MCF 10A (cell line): Measurements from ENCODE around the gene DNAH5. TPM values are rescaled to one million over a fixed set of nuclear protein-coding genes. Genes with fewer than 3 reads are reported as not detected.

Experiments used
- BruUV-seq: library from RNA; stranded (reverse); fragments of 400-500 nt; replicated peaks from 2 replicates; lab custom pipeline; 2021; lab: Mats Ljungman, UMichigan
- CTCF ChIA-PET: fragments of 300-600 bp; sonication (Branson Sonifier 250); formaldehyde crosslinking; extraction: SDS; loops from one replicate; lab custom pipeline; 2021; ENCODE audit warnings: antibody characterized with exemption, inconsistent platforms; lab: Yijun Ruan, JAX
- POLR2A ChIA-PET: fragments of 300-600, 350-650 bp; sonication (Branson Sonifier 250); formaldehyde crosslinking; extraction: SDS; loops from one replicate; lab custom pipeline; 2020; ENCODE audit warnings: antibody characterized with exemption, inconsistent platforms; lab: Yijun Ruan, JAX
- DNase-seq: peaks from one replicate; pipeline ENCODE4 v3.0.0-alpha.2; 2018; ENCODE audit not compliant: unreplicated experiment
- H3K27ac Mint-ChIP-seq: one replicate; pipeline ENCODE4 v1.8.0; 2022; ENCODE audit warnings: mild to moderate bottlenecking, low read depth, mixed read lengths; ENCODE audit not compliant: unreplicated experiment
- H3K27me3 Mint-ChIP-seq: one replicate; pipeline ENCODE4 v1.8.0; 2022; ENCODE audit warnings: mixed read lengths; ENCODE audit not compliant: insufficient read depth, unreplicated experiment
- H3K36me3 Mint-ChIP-seq: one replicate; pipeline ENCODE4 v1.8.0; 2022; ENCODE audit warnings: mild to moderate bottlenecking, moderate library complexity, mixed read lengths; ENCODE audit not compliant: insufficient read depth, unreplicated experiment
- H3K4me1 Mint-ChIP-seq: one replicate; pipeline ENCODE4 v1.8.0; 2022; ENCODE audit warnings: mixed read lengths; ENCODE audit not compliant: insufficient read depth, unreplicated experiment
- H3K4me3 Mint-ChIP-seq: one replicate; pipeline ENCODE4 v1.8.0; 2022; ENCODE audit warnings: mild to moderate bottlenecking, moderate library complexity, mixed read lengths; ENCODE audit not compliant: unreplicated experiment
- H3K9me3 Mint-ChIP-seq: one replicate; pipeline ENCODE4 v1.8.0; 2022; ENCODE audit warnings: mixed read lengths; ENCODE audit not compliant: unreplicated experiment
- intact Hi-C: fragments of 100-400 bp; cut with micrococcal nuclease; formaldehyde crosslinking; loops from 2 replicates; pipeline ENCODE4 v1.14.1; 2022
- total RNA-seq: library from RNA; stranded (reverse); gene quantifications from 2 replicates; pipeline ENCODE4 v1.2.3, GENCODE V29; 2022
- TF ChIP-seq, protein P1 (sequence below): fragments of 200-600 bp; IDR thresholded peaks from one replicate; pipeline ENCODE4 v1.8.0; 2022; ENCODE audit warnings: antibody characterized with exemption, mild to moderate bottlenecking; ENCODE audit not compliant: unreplicated experiment

Gene DNAH5
- total RNA-seq, 1 experiment from 2014 or later, result 0.05 TPM

- Mint-ChIP-seq H3K4me3 (no peak overlapping the region), H3K36me3 (no peaks in the 10 kb centered on the region), H3K4me1 (no peaks in the 10 kb centered on the region), H3K9me3 (peaks cover 4% of the 10 kb centered on the region), H3K27ac (no peak overlapping the region), H3K27me3 (no peaks in the 10 kb centered on the region)
- ChIA-PET CTCF (no interaction called here), POLR2A (no interaction called here)
- TF ChIP-seq, protein P1, sequence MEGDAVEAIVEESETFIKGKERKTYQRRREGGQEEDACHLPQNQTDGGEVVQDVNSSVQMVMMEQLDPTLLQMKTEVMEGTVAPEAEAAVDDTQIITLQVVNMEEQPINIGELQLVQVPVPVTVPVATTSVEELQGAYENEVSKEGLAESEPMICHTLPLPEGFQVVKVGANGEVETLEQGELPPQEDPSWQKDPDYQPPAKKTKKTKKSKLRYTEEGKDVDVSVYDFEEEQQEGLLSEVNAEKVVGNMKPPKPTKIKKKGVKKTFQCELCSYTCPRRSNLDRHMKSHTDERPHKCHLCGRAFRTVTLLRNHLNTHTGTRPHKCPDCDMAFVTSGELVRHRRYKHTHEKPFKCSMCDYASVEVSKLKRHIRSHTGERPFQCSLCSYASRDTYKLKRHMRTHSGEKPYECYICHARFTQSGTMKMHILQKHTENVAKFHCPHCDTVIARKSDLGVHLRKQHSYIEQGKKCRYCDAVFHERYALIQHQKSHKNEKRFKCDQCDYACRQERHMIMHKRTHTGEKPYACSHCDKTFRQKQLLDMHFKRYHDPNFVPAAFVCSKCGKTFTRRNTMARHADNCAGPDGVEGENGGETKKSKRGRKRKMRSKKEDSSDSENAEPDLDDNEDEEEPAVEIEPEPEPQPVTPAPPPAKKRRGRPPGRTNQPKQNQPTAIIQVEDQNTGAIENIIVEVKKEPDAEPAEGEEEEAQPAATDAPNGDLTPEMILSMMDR, result no peak
- DNase-seq, result no peak
- no TSS peak for BruUV-seq
- intact Hi-C loops, result no loop called here
Observed at GRCh38 chr5:13780081-13780480, 164.4 kb downstream of the DNAH5 start.

- TF ChIP-seq, protein P1, result no peak
- ChIA-PET POLR2A (interaction anchor here (1.1 kb wide), 1 partner anchor 31 kb away, joined by 3 read pairs; no protein-coding TSS in a partner anchor), CTCF (no interaction called here)
- peaks cover 4% of the 10 kb centered on the region for H3K9me3 Mint-ChIP-seq
- H3K36me3 Mint-ChIP-seq, result no peaks in the 10 kb centered on the region
- intact Hi-C loops, result no loop called here
- no peak overlapping the region for H3K27ac Mint-ChIP-seq
- no peak overlapping the region for H3K4me3 Mint-ChIP-seq
- no TSS peak for BruUV-seq
- H3K27me3 Mint-ChIP-seq, result peaks cover 9% of the 10 kb centered on the region
- DNase-seq, result no peak
- peaks cover 10% of the 10 kb centered on the region for H3K4me1 Mint-ChIP-seq
Observed at GRCh38 chr5:13773649-13774048, 170.8 kb downstream of the DNAH5 start.

GRCh38 chr5:13771011-13771571 lies 173.4 kb downstream of the DNAH5 start:
- Mint-ChIP-seq H3K27me3 (peaks cover 9% of the 10 kb centered on the region), H3K4me3 (no peak overlapping the region), H3K9me3 (no peaks in the 10 kb centered on the region), H3K4me1 (peaks cover 10% of the 10 kb centered on the region), H3K36me3 (no peaks in the 10 kb centered on the region), H3K27ac (no peak overlapping the region)
- no TSS peak for BruUV-seq
- intact Hi-C loops, result no loop called here
- POLR2A ChIA-PET, result no interaction called here
- CTCF ChIA-PET, result no interaction called here
- peak; percentile 20 for DNase-seq
- TF ChIP-seq, protein P1, result no peak

DNA sequence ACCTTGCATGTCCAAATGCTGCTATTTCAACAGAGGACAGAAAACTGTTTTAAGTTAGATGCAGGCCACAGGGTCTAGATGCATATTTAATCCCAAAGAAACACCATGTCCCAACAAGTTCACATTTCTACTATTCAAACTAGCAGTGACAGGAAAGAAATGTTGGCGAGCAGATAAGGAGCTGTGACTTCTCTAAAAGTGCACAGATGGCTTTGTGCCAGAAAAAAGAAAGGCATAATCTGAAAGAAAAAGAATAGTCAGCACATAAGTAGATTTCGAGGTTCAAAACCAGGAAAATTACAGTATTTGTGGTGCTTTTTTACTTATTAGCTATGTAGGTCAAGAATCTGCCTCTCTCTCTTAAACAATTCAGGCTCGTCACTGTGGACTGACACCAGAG lies 178.3 kb downstream of the DNAH5 start:
- intact Hi-C loops, result no loop called here
- POLR2A ChIA-PET, result interaction anchor here (0.7 kb wide), 1 partner anchor 1657 kb away, joined by 3 read pairs; no protein-coding TSS in a partner anchor
- DNase-seq, result no peak
- TF ChIP-seq, protein P1, result no peak
- Mint-ChIP-seq H3K27me3 (no peaks in the 10 kb centered on the region), H3K4me3 (no peak overlapping the region), H3K9me3 (no peaks in the 10 kb centered on the region), H3K4me1 (peaks cover 5% of the 10 kb centered on the region), H3K27ac (no peak overlapping the region), H3K36me3 (no peaks in the 10 kb centered on the region)
- CTCF ChIA-PET, result interaction anchor here (1.1 kb wide), 1 partner anchor 47 kb away, joined by 4 read pairs; no protein-coding TSS in a partner anchor
- BruUV-seq, result no TSS peak
